Kidney capillary endothelial cell (primary cell): Measurements from ENCODE around the gene SDHB.

ENCODE experiments used
- DNase-seq: peaks from one replicate; pipeline ENCODE4 v3.0.0-alpha.2; 2018; ENCODE audit warnings: low spot score

The SDHB gene

GRCh38 chr1:16969057-16969611, 84.7 kb downstream of the SDHB start:
- DNase-seq = no peak
